Neural cell (in vitro differentiated cells): Measurements from ENCODE around the gene SFXN1.

Source experiments
- CTCF ChIP-seq: fragments of 450-650 bp; IDR thresholded peaks from 2 replicates; pipeline ENCODE4 v1.5.1; 2014; ENCODE audit warnings: antibody characterized with exemption, mild to moderate bottlenecking, moderate library complexity; ENCODE audit not compliant: poor library complexity, severe bottlenecking
- RAD21 ChIP-seq: fragments of 450-650 bp; conservative IDR thresholded peaks from 2 replicates; pipeline ENCODE4 v1.6.1; 2014; ENCODE audit warnings: antibody characterized with exemption, mild to moderate bottlenecking, moderate library complexity
- REST ChIP-seq: IDR thresholded peaks from 2 replicates; pipeline ENCODE4 v1.6.1; 2012; ENCODE audit warnings: borderline replicate concordance

- no peak for TF ChIP-seq CTCF
- TF ChIP-seq RAD21: no peak
- no peak for TF ChIP-seq REST
These were observed 5.0 kb downstream of the SFXN1 start for GRCh38 chr5:175483337-175483736.
